Right atrium auricular region (tissue), 2 donors: ENCODE measurements around the gene F5. TPM values are rescaled to one million over a fixed set of nuclear protein-coding genes. Genes with fewer than 3 reads are reported as not detected.
"Not testable (repeated sequence)": the region's sequence is repeated elsewhere in the genome, so short reads cannot be mapped to it uniquely, and the experiment has no call there.

Experiments
- DNase-seq: peaks from one replicate; pipeline ENCODE4 v3.0.0-alpha.2; 2019; ENCODE audit warnings: low spot score
- H3K27ac ChIP-seq, 2 donors: fragments of 200-600 bp; sonication (generic); 1 replicate in 1 of 2; 2 replicates in 1 of 2; pipeline ENCODE4 v1.5.1; 2016 to 2019
- H3K27me3 ChIP-seq, 2 donors: fragments of 200-600 bp; sonication (generic); one replicate each; pipeline versions ENCODE4 v1.5.1 to v1.6.0; 2017 to 2019
- H3K36me3 ChIP-seq: fragments of 200-600 bp; sonication (generic); one replicate; pipeline ENCODE4 v1.5.1; 2016
- H3K4me1 ChIP-seq, 2 donors: fragments of 200-600 bp; sonication (generic); one replicate each; pipeline versions ENCODE4 v1.5.1 to v1.6.0; 2017 to 2019
- H3K4me3 ChIP-seq, 2 donors: fragments of 200-600 bp; sonication (generic); 1 replicate in 1 of 2; 2 replicates in 1 of 2; pipeline ENCODE4 v1.5.1; 2017 to 2019; ENCODE audit warnings: mild to moderate bottlenecking in 1 of 2, moderate library complexity in 1 of 2
- H3K9me3 ChIP-seq, 2 donors: fragments of 200-600 bp; sonication (generic); one replicate each; pipeline ENCODE4 v1.5.1; 2019
- total RNA-seq, 2 donors: library from RNA; depleted of rRNA; stranded (reverse); fragments of >200 nt; gene quantifications; one replicate each; pipeline ENCODE4 v1.1.0, GENCODE V29; 2016
- TF ChIP-seq, protein P1 (sequence below), 2 donors: fragments of 200-600 bp; sonication (generic); IDR thresholded peaks; one replicate each; pipeline ENCODE4 v1.5.1; 2019; ENCODE audit warnings: antibody characterized with exemption in 2 of 2

Gene F5
- total RNA-seq, 2 donors from 2014 or later, result 4.9 to 55.5 TPM

DNA sequence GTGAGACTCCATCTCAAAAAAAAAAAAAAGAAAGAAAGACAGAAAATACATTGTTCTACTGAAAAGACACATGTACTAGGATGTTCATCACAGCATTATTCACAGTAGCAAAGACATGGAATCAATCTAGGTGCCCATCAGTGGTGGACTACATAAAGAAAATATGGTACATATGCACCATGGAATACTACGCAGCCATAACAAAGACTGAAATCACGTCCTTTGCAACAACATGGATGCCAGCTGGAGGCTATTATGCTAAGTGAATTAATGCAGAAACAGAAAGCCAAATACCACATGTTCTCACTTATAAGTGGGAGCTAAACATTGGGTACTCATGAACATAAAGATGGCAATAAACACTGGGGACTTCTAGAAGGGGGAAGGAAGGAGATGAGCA, 51.6 kb downstream of the F5 start:
- Histone ChIP-seq H3K36me3 (no peaks in the 10 kb centered on the region), H3K27ac (no peak overlapping the region), H3K4me3 (no peak overlapping the region), H3K27me3 (no peaks in the 10 kb centered on the region), H3K9me3 (no peaks in the 10 kb centered on the region), H3K4me1 (no peaks in the 10 kb centered on the region)
- TF ChIP-seq, protein P1, sequence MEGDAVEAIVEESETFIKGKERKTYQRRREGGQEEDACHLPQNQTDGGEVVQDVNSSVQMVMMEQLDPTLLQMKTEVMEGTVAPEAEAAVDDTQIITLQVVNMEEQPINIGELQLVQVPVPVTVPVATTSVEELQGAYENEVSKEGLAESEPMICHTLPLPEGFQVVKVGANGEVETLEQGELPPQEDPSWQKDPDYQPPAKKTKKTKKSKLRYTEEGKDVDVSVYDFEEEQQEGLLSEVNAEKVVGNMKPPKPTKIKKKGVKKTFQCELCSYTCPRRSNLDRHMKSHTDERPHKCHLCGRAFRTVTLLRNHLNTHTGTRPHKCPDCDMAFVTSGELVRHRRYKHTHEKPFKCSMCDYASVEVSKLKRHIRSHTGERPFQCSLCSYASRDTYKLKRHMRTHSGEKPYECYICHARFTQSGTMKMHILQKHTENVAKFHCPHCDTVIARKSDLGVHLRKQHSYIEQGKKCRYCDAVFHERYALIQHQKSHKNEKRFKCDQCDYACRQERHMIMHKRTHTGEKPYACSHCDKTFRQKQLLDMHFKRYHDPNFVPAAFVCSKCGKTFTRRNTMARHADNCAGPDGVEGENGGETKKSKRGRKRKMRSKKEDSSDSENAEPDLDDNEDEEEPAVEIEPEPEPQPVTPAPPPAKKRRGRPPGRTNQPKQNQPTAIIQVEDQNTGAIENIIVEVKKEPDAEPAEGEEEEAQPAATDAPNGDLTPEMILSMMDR (IDR thresholded peaks at IDR 0.05), result no peak
- DNase-seq, result no peak

DNA sequence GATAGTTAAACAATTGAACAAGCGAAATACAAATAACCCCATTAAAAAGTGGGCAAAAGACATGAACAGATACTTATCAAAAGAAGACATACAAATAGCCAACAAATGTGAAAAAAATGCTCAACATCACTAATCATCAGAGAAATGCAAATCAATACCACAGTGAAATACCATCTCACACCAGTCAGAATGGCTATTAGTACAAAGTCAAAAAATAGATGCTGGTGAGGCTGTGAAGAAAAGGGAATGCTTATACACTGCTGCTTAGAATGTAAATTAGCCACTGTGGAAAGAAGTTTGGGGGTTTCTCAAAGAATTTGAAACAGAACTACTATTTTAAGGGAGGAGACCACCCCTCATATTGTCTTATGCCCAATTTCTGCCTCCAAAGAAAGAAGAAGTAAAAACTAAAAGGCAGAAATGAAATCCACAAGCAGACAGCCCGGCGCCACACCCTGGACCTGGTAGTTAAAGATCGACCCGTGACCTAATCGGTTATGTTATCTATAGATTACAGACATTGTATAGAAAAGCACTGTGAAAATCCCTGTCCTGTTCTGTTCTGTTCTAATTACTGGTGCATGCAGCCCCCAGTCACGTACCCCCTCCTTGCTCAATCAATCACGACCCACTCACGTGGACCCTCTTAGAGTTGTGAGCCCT, 52.6 kb downstream of the F5 start:
- not testable (repeated sequence) for H3K27me3 ChIP-seq, H3K9me3 ChIP-seq, H3K36me3 ChIP-seq, H3K27ac ChIP-seq, DNase-seq, H3K4me3 ChIP-seq, H3K4me1 ChIP-seq

DNA sequence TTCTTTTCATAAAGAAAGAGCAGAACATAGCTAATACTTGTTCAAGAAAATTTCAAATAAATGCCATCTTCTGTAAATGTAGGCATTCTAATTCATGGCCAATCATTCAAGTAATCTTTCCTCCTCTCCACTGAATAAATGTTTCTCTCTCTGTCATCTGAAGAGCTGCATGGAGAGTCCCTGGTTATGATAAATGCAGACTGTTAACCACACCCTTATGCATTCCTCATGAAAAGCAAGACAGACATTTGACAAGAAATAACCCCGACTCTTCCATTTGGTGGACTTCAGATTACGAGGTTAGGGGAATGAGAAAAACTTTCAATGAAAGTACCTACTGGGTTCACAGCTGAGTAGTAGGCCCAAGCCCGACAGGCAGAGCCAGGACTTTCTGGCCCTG, 55.8 kb downstream of the F5 start:
- H3K9me3 ChIP-seq, result no peaks in the 10 kb centered on the region
- no peak overlapping the region for H3K4me3 ChIP-seq
- H3K36me3 ChIP-seq, result no peaks in the 10 kb centered on the region
- DNase-seq, result no peak
- TF ChIP-seq, protein P1 (IDR thresholded peaks at IDR 0.05), result no peak
- H3K27ac ChIP-seq, result no peak overlapping the region
- no peaks in the 10 kb centered on the region for H3K27me3 ChIP-seq
- H3K4me1 ChIP-seq, result peaks cover 0 to 5% of the 10 kb centered on the region in 2 donors

DNA sequence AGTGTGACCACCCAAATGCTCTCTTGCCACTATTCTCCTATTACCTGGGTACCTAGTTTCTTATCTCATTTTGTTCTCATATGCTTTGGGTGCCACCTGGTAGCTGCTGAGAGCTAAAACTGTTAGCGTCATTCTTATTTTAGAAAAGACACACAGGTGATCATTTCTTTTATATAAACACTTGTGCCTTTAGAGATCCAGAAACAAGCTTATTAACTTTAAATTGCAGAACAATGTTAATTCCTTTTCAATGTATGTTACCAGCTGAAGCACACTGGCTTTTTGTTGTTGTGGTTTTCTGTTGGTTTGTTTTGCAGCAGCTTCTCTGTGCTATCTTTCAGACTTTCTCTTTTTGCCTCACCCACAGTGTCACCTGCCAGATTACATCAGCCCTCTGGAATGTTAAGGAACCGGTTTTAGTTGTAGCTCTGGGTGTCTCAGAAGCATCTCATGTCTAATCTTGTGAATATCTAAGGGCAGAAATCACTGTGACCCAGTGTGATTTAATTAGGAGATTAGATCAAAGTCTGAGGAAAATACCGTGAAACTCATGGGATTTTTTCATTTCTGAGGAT, 57.1 kb downstream of the F5 start:
- no peaks in the 10 kb centered on the region for H3K9me3 ChIP-seq
- H3K27ac ChIP-seq, result no peak overlapping the region
- DNase-seq, result no peak
- TF ChIP-seq, protein P1 (IDR thresholded peaks at IDR 0.05), result no peak
- H3K27me3 ChIP-seq, result no peaks in the 10 kb centered on the region
- no peaks in the 10 kb centered on the region for H3K36me3 ChIP-seq
- peaks cover 0 to 5% of the 10 kb centered on the region in 2 donors for H3K4me1 ChIP-seq
- no peak overlapping the region for H3K4me3 ChIP-seq

DNA sequence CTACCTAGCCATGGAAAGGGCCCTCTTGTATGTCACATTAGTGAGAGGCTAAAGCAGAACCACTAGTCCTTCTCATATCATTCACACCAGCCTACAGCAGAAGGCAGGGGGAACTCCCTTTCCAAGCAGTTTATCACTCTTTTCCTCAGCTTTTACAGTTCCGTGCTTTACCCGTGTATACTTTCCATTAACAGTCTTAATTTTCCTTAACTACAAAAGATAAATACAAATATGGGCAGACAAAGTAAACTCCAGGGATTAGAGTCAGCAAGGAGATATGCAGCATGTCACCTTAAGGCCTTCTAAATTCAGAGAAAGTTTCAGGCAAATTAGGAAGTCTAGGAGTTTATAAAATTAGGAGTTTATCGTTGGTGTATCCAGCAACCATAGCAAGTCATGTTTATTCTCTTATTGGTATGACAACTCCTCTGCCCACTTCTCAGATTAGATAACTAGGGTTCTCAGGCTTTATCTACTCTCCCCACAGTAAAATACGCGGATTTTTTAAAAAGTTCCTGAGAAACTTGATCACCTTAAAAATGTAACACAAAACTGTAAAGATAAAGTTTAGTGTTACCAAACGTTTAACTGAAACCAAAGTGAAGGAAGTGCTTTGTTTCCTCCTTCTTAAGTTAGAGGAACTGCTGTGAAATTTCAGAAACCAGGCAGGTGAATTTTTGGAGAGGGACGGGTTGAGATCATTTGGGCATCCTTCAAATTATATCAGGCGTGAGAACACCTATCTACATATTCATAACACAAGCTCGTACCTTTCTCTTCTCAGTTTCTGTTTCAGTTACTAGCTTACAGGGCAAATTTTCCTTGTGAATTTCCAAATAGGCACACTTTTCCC, 57.8 kb downstream of the F5 start:
- DNase-seq, result no peak
- Histone ChIP-seq H3K9me3 (no peaks in the 10 kb centered on the region), H3K4me3 (no peak overlapping the region), H3K27ac (peak overlapping the region in 1 of 2 donors; percentile 6), H3K4me1 (peaks cover 0 to 5% of the 10 kb centered on the region in 2 donors), H3K27me3 (no peaks in the 10 kb centered on the region), H3K36me3 (no peaks in the 10 kb centered on the region)
- TF ChIP-seq, protein P1 (IDR thresholded peaks at IDR 0.05), result no peak
